Prostate gland (tissue), 2 donors: ENCODE data around the gene ACCS.
A peak's percentile ranks its signal among the peaks of the same experiment; 100 is the strongest.

Experiments
- CTCF ChIP-seq, 4 experiments: fragments of 200-600 bp in 2 of 4; fragments of 450-650 bp in 2 of 4; sonication (generic) in 2 of 4; IDR thresholded peaks; 1 replicate in 3 of 4; 2 replicates in 1 of 4; pipeline ENCODE4 v1.5.1; 2016 to 2019; ENCODE audit warnings: antibody characterized with exemption in 4 of 4, mild to moderate bottlenecking in 2 of 4, moderate library complexity in 2 of 4
- POLR2A ChIP-seq: fragments of 450-650 bp; IDR thresholded peaks from one replicate; pipeline ENCODE4 v1.6.1; 2016; ENCODE audit warnings: antibody characterized with exemption, mild to moderate bottlenecking
- POLR2AphosphoS5 ChIP-seq: sonication (generic); formaldehyde crosslinking; IDR thresholded peaks from one replicate; pipeline ENCODE4 v1.6.1; 2017; ENCODE audit warnings: antibody characterized with exemption

- TF ChIP-seq POLR2AphosphoS5 (peak; percentile 78), POLR2A (peak; percentile 67), CTCF (IDR thresholded peaks at IDR 0.05) (peak; percentile 59 to 95 (median 92))
Measured at GRCh38 chr11:44095506-44096359, 29.7 kb downstream of the ACCS start, which contains the start of gene EXT2.
